Caco-2 (cell line): Measurements from ENCODE around the gene ELF4. TPM values are rescaled to one million over a fixed set of nuclear protein-coding genes. Genes with fewer than 3 reads are reported as not detected.

Experiments
- BruUV-seq: library from RNA; stranded (reverse); fragments of 400-500 nt; replicated peaks from 2 replicates; lab custom pipeline; 2021; lab: Mats Ljungman, UMichigan
- CTCF ChIA-PET: fragments of 300-600 bp; sonication (Branson Sonifier 250); formaldehyde crosslinking; loops from one replicate; lab custom pipeline; 2022; ENCODE audit warnings: antibody characterized with exemption; lab: Charles Lee
- POLR2A ChIA-PET: fragments of 300-600 bp; sonication (Branson Sonifier 250); formaldehyde crosslinking; loops from one replicate; lab custom pipeline; 2022; ENCODE audit warnings: antibody characterized with exemption; lab: Charles Lee
- DNase-seq, 2 experiments: peaks; one replicate each; pipeline versions ENCODE4 v3.0.0 to v3.0.0-alpha.2; 2020 to 2022
- H3K27me3 ChIP-seq: replicated peaks from 2 replicates; pipeline ENCODE4 v1.6.0; 2011; ENCODE audit warnings: low read length; ENCODE audit not compliant: control insufficient read depth, insufficient read depth
- H3K36me3 ChIP-seq: 2 replicates; pipeline ENCODE4 v1.5.1; 2011; ENCODE audit warnings: low read length; ENCODE audit not compliant: control insufficient read depth, insufficient read depth
- H3K4me1 ChIP-seq: fragments of 250-450 bp; sonication (Bioruptor Pico); 2 replicates; pipeline ENCODE4 v1.5.1; 2020; ENCODE audit warnings: mild to moderate bottlenecking
- H3K4me3 ChIP-seq: 2 replicates; pipeline ENCODE4 v1.5.1; 2011; ENCODE audit warnings: low read depth, mild to moderate bottlenecking, control low read depth, low read length
- H3K9me3 ChIP-seq: fragments of 250-450 bp; sonication (Bioruptor Pico); 2 replicates; pipeline ENCODE4 v1.5.1; 2020; ENCODE audit warnings: mild to moderate bottlenecking, moderate library complexity
- H3K27ac Mint-ChIP-seq: one replicate; pipeline ENCODE4 v1.8.0; 2022; ENCODE audit warnings: mixed read lengths; ENCODE audit not compliant: unreplicated experiment
- H3K27me3 Mint-ChIP-seq: one replicate; pipeline ENCODE4 v1.8.0; 2022; ENCODE audit warnings: mixed read lengths; ENCODE audit not compliant: insufficient read depth, unreplicated experiment
- H3K36me3 Mint-ChIP-seq: one replicate; pipeline ENCODE4 v1.8.0; 2022; ENCODE audit warnings: mild to moderate bottlenecking, mixed read lengths; ENCODE audit not compliant: insufficient read depth, unreplicated experiment
- H3K4me1 Mint-ChIP-seq: one replicate; pipeline ENCODE4 v1.8.0; 2022; ENCODE audit warnings: low read depth, mixed read lengths; ENCODE audit not compliant: unreplicated experiment
- H3K4me3 Mint-ChIP-seq: one replicate; pipeline ENCODE4 v1.8.0; 2022; ENCODE audit warnings: mild to moderate bottlenecking, moderate library complexity, mixed read lengths; ENCODE audit not compliant: unreplicated experiment
- H3K9me3 Mint-ChIP-seq: one replicate; pipeline ENCODE4 v1.8.0; 2022; ENCODE audit warnings: mixed read lengths; ENCODE audit not compliant: unreplicated experiment
- intact Hi-C: fragments of 100-400 bp; cut with micrococcal nuclease; formaldehyde crosslinking; loops from one replicate; pipeline ENCODE4 v1.10.0; 2022; ENCODE audit not compliant: unreplicated experiment
- total RNA-seq: library from RNA; stranded (reverse); gene quantifications from 2 replicates; pipeline ENCODE4 v1.2.3, GENCODE V29; 2022
- TF ChIP-seq, protein P1 (sequence below), 2 experiments: fragments of 200-600 bp in 1 of 2; IDR thresholded peaks; 1 replicate in 1 of 2; 2 replicates in 1 of 2; pipeline versions ENCODE4 v1.5.1 to v1.8.0; 2011 to 2022; ENCODE audit warnings: antibody characterized with exemption in 1 of 2, control low read depth in 1 of 2, inconsistent platforms in 1 of 2, low read depth in 1 of 2, low read length in 1 of 2, mild to moderate bottlenecking in 1 of 2, moderate library complexity in 1 of 2; ENCODE audit not compliant: insufficient read depth in 1 of 2, severe bottlenecking in 1 of 2, unreplicated experiment in 1 of 2

ELF4 gene
- total RNA-seq, 1 experiment from 2014 or later = 25.3 TPM

DNA sequence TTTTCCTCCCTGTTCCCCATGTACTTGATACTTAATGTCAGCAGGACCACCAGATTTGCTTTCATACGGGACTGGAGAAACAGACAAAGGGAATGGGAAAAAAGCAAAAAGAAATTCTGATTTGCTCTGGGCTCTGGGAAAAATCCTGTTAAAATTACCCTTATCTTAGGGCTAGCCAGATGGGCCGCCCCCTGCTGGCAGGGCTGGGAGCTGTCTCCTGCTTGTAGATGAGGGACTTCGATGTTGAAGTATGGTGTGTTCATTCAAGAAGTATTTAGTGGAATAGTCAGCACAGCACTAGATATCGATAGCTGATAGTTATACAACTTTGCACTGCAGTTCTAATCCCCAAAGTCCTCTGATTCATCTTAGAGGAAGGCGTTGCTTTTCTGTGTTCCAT is 82.1 kb downstream of the ELF4 start:
- intact Hi-C loops = loop anchor here (2.0 to 5.0 kb wide), 2 partner anchors 103 to 421 kb away; no protein-coding TSS in a partner anchor
- Histone ChIP-seq H3K4me1 (no peaks in the 10 kb centered on the region), H3K9me3 (no peaks in the 10 kb centered on the region), H3K27me3 (no peaks in the 10 kb centered on the region), H3K36me3 (0 out of 2 replicates have a peak, but pooled peaks cover 2% of the 10 kb centered on the region), H3K4me3 (no peak overlapping the region)
- Mint-ChIP-seq H3K36me3 (peaks cover 36% of the 10 kb centered on the region), H3K27ac (no peak overlapping the region), H3K9me3 (no peaks in the 10 kb centered on the region), H3K27me3 (no peaks in the 10 kb centered on the region), H3K4me3 (no peak overlapping the region), H3K4me1 (no peaks in the 10 kb centered on the region)
- ChIA-PET CTCF (interaction anchor here (1.7 kb wide), 1 partner anchor 103 kb away, joined by 13 read pairs; no protein-coding TSS in a partner anchor), POLR2A (no interaction called here)
- BruUV-seq = no TSS peak
- TF ChIP-seq, protein P1, sequence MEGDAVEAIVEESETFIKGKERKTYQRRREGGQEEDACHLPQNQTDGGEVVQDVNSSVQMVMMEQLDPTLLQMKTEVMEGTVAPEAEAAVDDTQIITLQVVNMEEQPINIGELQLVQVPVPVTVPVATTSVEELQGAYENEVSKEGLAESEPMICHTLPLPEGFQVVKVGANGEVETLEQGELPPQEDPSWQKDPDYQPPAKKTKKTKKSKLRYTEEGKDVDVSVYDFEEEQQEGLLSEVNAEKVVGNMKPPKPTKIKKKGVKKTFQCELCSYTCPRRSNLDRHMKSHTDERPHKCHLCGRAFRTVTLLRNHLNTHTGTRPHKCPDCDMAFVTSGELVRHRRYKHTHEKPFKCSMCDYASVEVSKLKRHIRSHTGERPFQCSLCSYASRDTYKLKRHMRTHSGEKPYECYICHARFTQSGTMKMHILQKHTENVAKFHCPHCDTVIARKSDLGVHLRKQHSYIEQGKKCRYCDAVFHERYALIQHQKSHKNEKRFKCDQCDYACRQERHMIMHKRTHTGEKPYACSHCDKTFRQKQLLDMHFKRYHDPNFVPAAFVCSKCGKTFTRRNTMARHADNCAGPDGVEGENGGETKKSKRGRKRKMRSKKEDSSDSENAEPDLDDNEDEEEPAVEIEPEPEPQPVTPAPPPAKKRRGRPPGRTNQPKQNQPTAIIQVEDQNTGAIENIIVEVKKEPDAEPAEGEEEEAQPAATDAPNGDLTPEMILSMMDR (IDR thresholded peaks at IDR 0.05; ENCODE audit: insufficient read depth in 1 of 2, low read depth in 1 of 2, low read length in 1 of 2, severe bottlenecking in 1 of 2, unreplicated experiment in 1 of 2) = peak; percentile 43 to 70
- DNase-seq = peak in 1 of 2 experiments; percentile 56

DNA sequence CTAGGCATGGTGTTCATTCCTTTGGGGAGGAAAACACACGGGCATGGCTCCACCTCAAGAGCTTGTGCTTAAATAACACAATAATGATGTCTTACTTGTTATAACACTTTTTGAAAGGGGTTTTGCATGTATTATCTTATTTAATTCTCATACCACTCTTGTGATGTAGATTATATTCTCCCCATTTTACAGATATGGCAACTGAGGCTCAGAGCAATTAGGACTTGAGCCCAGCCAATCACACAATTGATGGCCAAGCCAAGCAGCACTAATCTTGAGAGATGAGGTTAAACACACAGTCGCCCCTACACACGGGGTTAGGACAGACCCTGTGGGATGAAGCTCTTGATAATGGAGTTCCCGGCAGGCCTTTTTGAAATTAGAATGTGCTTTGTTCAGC is 82.7 kb downstream of the ELF4 start:
- no peak for DNase-seq
- CTCF ChIA-PET = interaction anchor here (1.7 kb wide), 1 partner anchor 102 kb away, joined by 13 read pairs; no protein-coding TSS in a partner anchor
- TF ChIP-seq, protein P1 (IDR thresholded peaks at IDR 0.05; ENCODE audit: insufficient read depth in 1 of 2, low read depth in 1 of 2, low read length in 1 of 2, severe bottlenecking in 1 of 2, unreplicated experiment in 1 of 2) = no peak
- no TSS peak for BruUV-seq
- Mint-ChIP-seq H3K27me3 (no peaks in the 10 kb centered on the region), H3K27ac (no peak overlapping the region), H3K4me3 (no peak overlapping the region), H3K4me1 (no peaks in the 10 kb centered on the region), H3K9me3 (no peaks in the 10 kb centered on the region), H3K36me3 (peaks cover 39% of the 10 kb centered on the region)
- H3K9me3 ChIP-seq = no peaks in the 10 kb centered on the region
- H3K4me1 ChIP-seq = no peaks in the 10 kb centered on the region
- POLR2A ChIA-PET = no interaction called here
- intact Hi-C loops = loop anchor here (5.0 kb wide), 1 partner anchor 420 kb away; no protein-coding TSS in a partner anchor
- peaks cover 2% of the 10 kb centered on the region; the same call in 1 of the 2 replicates for H3K36me3 ChIP-seq
- no peak overlapping the region for H3K4me3 ChIP-seq
- H3K27me3 ChIP-seq = no peaks in the 10 kb centered on the region

DNA sequence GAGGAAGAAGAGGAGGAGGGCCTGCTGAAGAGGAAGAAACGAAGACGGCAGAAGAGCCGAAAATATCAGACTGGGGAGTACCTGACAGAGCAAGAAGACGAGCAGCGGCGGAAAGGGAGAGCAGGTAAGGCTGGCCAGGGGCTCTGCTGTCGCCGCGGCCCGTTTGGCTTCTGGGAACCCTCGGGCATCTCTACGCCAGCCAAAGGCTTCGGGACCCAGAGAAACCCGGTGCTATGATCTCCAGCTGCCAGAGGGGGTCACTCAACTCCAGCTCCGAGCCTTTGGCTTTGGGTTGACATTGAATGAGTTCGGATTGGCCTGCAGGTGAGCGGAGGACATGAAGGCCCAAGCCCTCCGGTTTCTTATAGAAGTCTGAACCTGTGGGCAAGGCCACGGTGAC is 85.0 kb downstream of the ELF4 start:
- CTCF ChIA-PET = no interaction called here
- no peak overlapping the region for H3K27ac Mint-ChIP-seq

More for the DNA sequence above, 85.0 kb downstream of the ELF4 start:
- intact Hi-C loops = loop anchor here (5.0 kb wide), 1 partner anchor 418 kb away; no protein-coding TSS in a partner anchor
- peaks cover 34% of the 10 kb centered on the region for H3K36me3 Mint-ChIP-seq
- TF ChIP-seq, protein P1 (IDR thresholded peaks at IDR 0.05; ENCODE audit: insufficient read depth in 1 of 2, low read depth in 1 of 2, low read length in 1 of 2, severe bottlenecking in 1 of 2, unreplicated experiment in 1 of 2) = no peak
- no peaks in the 10 kb centered on the region for H3K27me3 Mint-ChIP-seq
- no peaks in the 10 kb centered on the region for H3K27me3 ChIP-seq
- no peak overlapping the region for H3K4me3 Mint-ChIP-seq
- no peaks in the 10 kb centered on the region for H3K9me3 ChIP-seq
- DNase-seq = peak in 1 of 2 experiments; percentile 6
- H3K4me3 ChIP-seq = no peak overlapping the region
- POLR2A ChIA-PET = no interaction called here
- H3K9me3 Mint-ChIP-seq = no peaks in the 10 kb centered on the region
- H3K4me1 Mint-ChIP-seq = no peaks in the 10 kb centered on the region
- no peaks in the 10 kb centered on the region; the same call in 1 of the 2 replicates for H3K36me3 ChIP-seq
- BruUV-seq = no TSS peak
- H3K4me1 ChIP-seq = no peaks in the 10 kb centered on the region
